Vagina (tissue), 2 donors: ENCODE results near the gene WAC.

Experiments
- POLR2A ChIP-seq, 2 donors: fragments of 450-650 bp; IDR thresholded peaks; one replicate each; pipeline ENCODE4 v1.6.1; 2017; ENCODE audit warnings: antibody characterized with exemption in 2 of 2, mild to moderate bottlenecking in 2 of 2, moderate library complexity in 2 of 2
- POLR2AphosphoS5 ChIP-seq, 2 donors: sonication (generic); formaldehyde crosslinking; IDR thresholded peaks; one replicate each; pipeline ENCODE4 v1.9.0; 2017; ENCODE audit warnings: antibody characterized with exemption in 2 of 2, mild to moderate bottlenecking in 2 of 2, low read depth in 1 of 2; ENCODE audit not compliant: insufficient read depth in 1 of 2

DNA sequence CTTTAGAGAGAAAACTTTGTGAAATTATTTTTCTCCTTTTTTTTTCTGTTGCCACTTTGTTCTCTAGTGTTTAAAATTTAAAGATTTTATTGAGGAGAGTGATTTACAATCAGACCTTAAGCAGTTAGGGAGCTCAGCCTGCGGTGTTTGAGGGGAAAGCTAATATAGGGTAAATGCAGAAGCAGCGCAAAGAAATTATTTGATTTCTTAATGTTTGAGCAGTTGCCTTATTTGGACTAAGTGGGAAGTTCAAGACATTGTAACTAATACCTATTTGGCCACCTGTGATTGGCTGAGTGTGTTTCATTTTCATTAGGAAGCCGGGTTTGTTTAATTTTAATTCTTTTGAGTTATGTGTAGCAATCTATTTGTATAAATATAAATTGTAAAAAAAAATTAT lies 25.3 kb downstream of the WAC start:
- TF ChIP-seq POLR2A (IDR thresholded peaks at IDR 0.05), result no peak
- no peak for TF ChIP-seq POLR2AphosphoS5 (IDR thresholded peaks at IDR 0.05; ENCODE audit: insufficient read depth in 1 of 2, low read depth in 1 of 2)
